H4 (cell line): ENCODE measurements around the gene KLHL18. TPM values are rescaled to one million over a fixed set of nuclear protein-coding genes. Genes with fewer than 3 reads are reported as not detected.
"Not testable (repeated sequence)": the region's sequence is repeated elsewhere in the genome, so short reads cannot be mapped to it uniquely, and the experiment has no call there.

Source experiments
- DNase-seq: peaks from one replicate; pipeline ENCODE4 v3.0.0-alpha.2; 2015; ENCODE audit warnings: low spot score
- total RNA-seq: library from RNA; depleted of rRNA; stranded (reverse); fragments of >200 nt; shearing (Covaris generic); gene quantifications from 2 replicates; pipeline ENCODE4 v1.2.3, GENCODE V29; 2014; rRNA removed

Gene KLHL18
- total RNA-seq = 11.7 and 17.5 TPM in 2 replicates

- DNase-seq = peak; percentile 81
Measured at GRCh38 chr3:47282424-47283192, at the start of gene KLHL18, which contains the start of gene KIF9. KLHL18 (plus strand) TSS chr3:47282944; CDS start chr3:47282966, 22 bp downstream. KIF9 (minus strand) TSS chr3:47282799; CDS start chr3:47277374, 5,425 bp downstream.

- no peak for DNase-seq
Measured at GRCh38 chr3:47238017-47238416, 44.7 kb upstream of the KLHL18 start.

GRCh38 chr3:47239929-47240328 is 42.8 kb upstream of the KLHL18 start:
- DNase-seq = no peak

GRCh38 chr3:47243419-47244147 is 39.2 kb upstream of the KLHL18 start:
- DNase-seq = no peak

GRCh38 chr3:47244531-47245100 is 38.1 kb upstream of the KLHL18 start:
- DNase-seq = no peak

- no peak for DNase-seq
Measured at GRCh38 chr3:47245271-47245670, 37.5 kb upstream of the KLHL18 start.

- DNase-seq = no peak
Measured at GRCh38 chr3:47247131-47248064, 35.3 kb upstream of the KLHL18 start.

GRCh38 chr3:47250309-47251060 is 32.3 kb upstream of the KLHL18 start:
- DNase-seq = no peak

GRCh38 chr3:47251085-47251484 is 31.7 kb upstream of the KLHL18 start:
- not testable (repeated sequence) for DNase-seq

- no peak for DNase-seq
Measured at GRCh38 chr3:47251689-47252088, 31.1 kb upstream of the KLHL18 start.

GRCh38 chr3:47256331-47256730 is 26.4 kb upstream of the KLHL18 start:
- DNase-seq = not testable (repeated sequence)

- DNase-seq = no peak
Measured at GRCh38 chr3:47259114-47259513, 23.6 kb upstream of the KLHL18 start.

GRCh38 chr3:47260605-47261004 is 22.1 kb upstream of the KLHL18 start:
- DNase-seq = no peak

- DNase-seq = no peak
Measured at GRCh38 chr3:47261301-47261700, 21.4 kb upstream of the KLHL18 start.

- DNase-seq = no peak
Measured at GRCh38 chr3:47265008-47265407, 17.7 kb upstream of the KLHL18 start.

GRCh38 chr3:47265725-47266428 is 16.9 kb upstream of the KLHL18 start:
- DNase-seq = no peak

GRCh38 chr3:47266709-47267489 is 15.8 kb upstream of the KLHL18 start:
- peak; percentile 80 for DNase-seq

- no peak for DNase-seq
Measured at GRCh38 chr3:47267490-47267824, 15.3 kb upstream of the KLHL18 start.

GRCh38 chr3:47270526-47270925 is 12.2 kb upstream of the KLHL18 start:
- DNase-seq = no peak
